SJSA1 (cell line): ENCODE results near the gene LRRTM3. TPM values are rescaled to one million over a fixed set of nuclear protein-coding genes. Genes with fewer than 3 reads are reported as not detected.

Experiments
- DNase-seq, 2 experiments: peaks; one replicate each; pipeline ENCODE4 v3.0.0-alpha.2; 2015 to 2020; ENCODE audit warnings: low spot score in 2 of 2, low read depth in 1 of 2
- H3K27ac ChIP-seq: fragments of 250-450 bp; sonication (Bioruptor Pico); 2 replicates; pipeline ENCODE4 v1.5.1; 2020; ENCODE audit warnings: mild to moderate bottlenecking, moderate library complexity
- H3K27me3 ChIP-seq: fragments of 250-450 bp; sonication (Bioruptor Pico); replicated peaks from 2 replicates; pipeline ENCODE4 v1.5.1; 2020; ENCODE audit warnings: mild to moderate bottlenecking, moderate library complexity
- H3K36me3 ChIP-seq: fragments of 250-450 bp; sonication (Bioruptor Pico); 2 replicates; pipeline ENCODE4 v1.5.1; 2020; ENCODE audit warnings: mild to moderate bottlenecking
- H3K4me1 ChIP-seq: fragments of 250-450 bp; sonication (Bioruptor Pico); replicated peaks from 2 replicates; pipeline ENCODE4 v1.6.1; 2021; ENCODE audit warnings: mild to moderate bottlenecking
- H3K4me3 ChIP-seq: fragments of 250-450 bp; sonication (Bioruptor Pico); 2 replicates; pipeline ENCODE4 v1.5.1; 2020; ENCODE audit warnings: mild to moderate bottlenecking
- H3K9me3 ChIP-seq: fragments of 250-450 bp; sonication (Bioruptor Pico); replicated peaks from 2 replicates; pipeline ENCODE4 v1.5.1; 2020; ENCODE audit warnings: mild to moderate bottlenecking
- total RNA-seq: library from RNA; depleted of rRNA; stranded (reverse); fragments of >200 nt; shearing (Covaris generic); gene quantifications from 2 replicates; pipeline ENCODE4 v1.2.3, GENCODE V29; 2014

LRRTM3 gene
- total RNA-seq, 1 experiment from 2014 or later = not detected

DNA sequence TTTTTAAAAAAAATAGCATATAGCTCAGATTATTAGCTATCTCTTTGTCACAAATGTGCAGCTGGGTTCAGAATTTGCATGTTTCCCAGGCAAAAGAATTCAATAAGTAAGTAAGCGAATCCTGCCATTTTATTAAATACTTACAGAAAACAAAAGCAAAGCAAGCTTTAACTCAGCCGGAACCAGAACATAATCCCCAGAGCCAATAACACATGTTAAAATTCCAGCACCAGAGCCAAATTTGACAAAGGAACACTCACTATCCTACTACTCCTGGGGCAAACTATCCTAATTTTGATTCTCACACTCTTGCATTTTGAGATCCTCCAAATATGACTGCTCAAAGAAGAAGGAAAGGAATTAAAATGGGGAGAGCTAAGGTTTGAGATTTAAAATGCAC lies 32.6 kb downstream of the LRRTM3 start:
- no peak overlapping the region for H3K4me3 ChIP-seq
- no peaks in the 10 kb centered on the region for H3K27me3 ChIP-seq
- no peaks in the 10 kb centered on the region for H3K36me3 ChIP-seq
- H3K9me3 ChIP-seq = no peaks in the 10 kb centered on the region
- no peak overlapping the region for H3K27ac ChIP-seq
- DNase-seq = no peak
- no peaks in the 10 kb centered on the region for H3K4me1 ChIP-seq

- no peak overlapping the region for H3K4me3 ChIP-seq
These were observed 39.1 kb downstream of the LRRTM3 start for GRCh38 chr10:66964946-66965345.

GRCh38 chr10:66980246-66980815 lies 54.5 kb downstream of the LRRTM3 start:
- no peaks in the 10 kb centered on the region for H3K4me1 ChIP-seq
- DNase-seq = no peak
- H3K4me3 ChIP-seq = no peak overlapping the region
- no peaks in the 10 kb centered on the region for H3K27me3 ChIP-seq
- no peaks in the 10 kb centered on the region for H3K36me3 ChIP-seq
- no peaks in the 10 kb centered on the region for H3K9me3 ChIP-seq
- no peak overlapping the region for H3K27ac ChIP-seq

More at GRCh38 chr10:66964946-66965345, 39.1 kb downstream of the LRRTM3 start:
- H3K4me1 ChIP-seq = no peaks in the 10 kb centered on the region
- no peaks in the 10 kb centered on the region for H3K36me3 ChIP-seq
- no peaks in the 10 kb centered on the region for H3K9me3 ChIP-seq
- H3K27ac ChIP-seq = no peak overlapping the region
- no peaks in the 10 kb centered on the region for H3K27me3 ChIP-seq
- DNase-seq = no peak

- no peaks in the 10 kb centered on the region for H3K27me3 ChIP-seq
- no peak for DNase-seq
- H3K4me3 ChIP-seq = no peak overlapping the region
- H3K36me3 ChIP-seq = no peaks in the 10 kb centered on the region
- no peak overlapping the region for H3K27ac ChIP-seq
- H3K4me1 ChIP-seq = no peaks in the 10 kb centered on the region
- no peaks in the 10 kb centered on the region for H3K9me3 ChIP-seq
These were observed 55.7 kb downstream of the LRRTM3 start for GRCh38 chr10:66981361-66982052.

GRCh38 chr10:66982053-66982420 lies 56.2 kb downstream of the LRRTM3 start:
- Histone ChIP-seq H3K4me1 (no peaks in the 10 kb centered on the region), H3K4me3 (no peak overlapping the region), H3K36me3 (no peaks in the 10 kb centered on the region), H3K27ac (no peak overlapping the region), H3K27me3 (no peaks in the 10 kb centered on the region), H3K9me3 (no peaks in the 10 kb centered on the region)
- no peak for DNase-seq

GRCh38 chr10:66982792-66983474 lies 57.1 kb downstream of the LRRTM3 start:
- no peaks in the 10 kb centered on the region for H3K27me3 ChIP-seq
- no peaks in the 10 kb centered on the region for H3K9me3 ChIP-seq
- H3K27ac ChIP-seq = no peak overlapping the region
- DNase-seq = no peak
- no peaks in the 10 kb centered on the region for H3K36me3 ChIP-seq
- no peak overlapping the region for H3K4me3 ChIP-seq
- H3K4me1 ChIP-seq = no peaks in the 10 kb centered on the region

DNA sequence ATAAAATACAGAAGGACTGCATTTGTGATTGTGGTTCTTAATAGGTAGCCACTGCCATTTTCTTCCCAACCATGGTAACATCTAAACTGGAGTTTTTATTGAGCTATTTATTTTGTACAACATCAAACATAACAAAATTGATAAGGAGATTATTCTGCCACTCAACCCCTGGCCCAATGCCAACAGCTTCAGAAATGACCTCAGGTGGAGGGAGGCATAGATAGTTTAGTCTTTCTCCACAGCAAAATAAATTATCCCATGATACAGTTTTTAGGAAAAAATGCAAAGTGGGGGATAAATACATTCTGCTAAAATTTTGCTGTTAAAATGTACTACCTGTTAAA lies 57.6 kb downstream of the LRRTM3 start:
- Histone ChIP-seq H3K4me3 (no peak overlapping the region), H3K36me3 (no peaks in the 10 kb centered on the region), H3K27ac (no peak overlapping the region), H3K27me3 (no peaks in the 10 kb centered on the region), H3K4me1 (no peaks in the 10 kb centered on the region), H3K9me3 (no peaks in the 10 kb centered on the region)
- no peak for DNase-seq

- Histone ChIP-seq H3K4me1 (no peaks in the 10 kb centered on the region), H3K4me3 (no peak overlapping the region), H3K27ac (no peak overlapping the region), H3K9me3 (no peaks in the 10 kb centered on the region), H3K27me3 (no peaks in the 10 kb centered on the region), H3K36me3 (no peaks in the 10 kb centered on the region)
- DNase-seq = no peak
These were observed 64.5 kb downstream of the LRRTM3 start for GRCh38 chr10:66990143-66990830.

GRCh38 chr10:66996996-66997395 lies 71.2 kb downstream of the LRRTM3 start:
- Histone ChIP-seq H3K36me3 (no peaks in the 10 kb centered on the region), H3K27ac (no peak overlapping the region), H3K4me3 (no peak overlapping the region), H3K4me1 (no peaks in the 10 kb centered on the region), H3K27me3 (no peaks in the 10 kb centered on the region), H3K9me3 (no peaks in the 10 kb centered on the region)
- no peak for DNase-seq

DNA sequence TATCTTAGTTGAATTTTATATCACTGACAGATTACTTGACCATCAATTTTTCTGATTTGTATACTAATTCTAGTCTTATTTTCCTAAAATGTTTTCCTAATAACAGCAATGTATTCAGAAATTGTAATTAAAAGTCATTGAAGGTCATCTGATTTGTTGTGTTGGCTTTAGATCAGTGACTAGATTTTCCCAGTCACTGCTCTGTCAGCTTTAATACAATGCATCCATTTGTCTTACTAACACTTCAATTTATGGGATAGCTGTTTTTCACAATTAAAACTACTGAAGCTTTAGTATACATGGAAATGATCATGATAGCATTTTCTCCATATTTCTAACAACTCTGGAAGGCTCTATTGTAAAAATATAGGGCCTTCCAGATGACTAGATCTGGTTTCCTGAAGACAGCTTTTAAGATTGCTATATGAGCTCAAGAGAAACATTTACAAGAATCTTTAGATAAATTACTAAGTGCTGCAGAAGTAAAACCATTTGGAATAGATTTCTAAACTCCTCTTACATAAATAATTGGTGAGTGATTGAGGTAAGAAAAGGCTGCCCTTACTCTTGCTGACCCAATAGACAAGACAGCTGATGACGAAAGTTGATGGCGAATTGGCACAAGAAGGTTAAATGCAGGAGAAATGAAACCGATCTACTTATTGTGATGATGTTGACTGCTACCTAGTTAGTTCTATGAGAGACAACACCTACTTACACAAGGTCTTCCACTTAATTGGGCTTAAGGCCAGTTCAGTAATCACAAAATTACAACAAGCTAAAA lies 74.1 kb downstream of the LRRTM3 start:
- Histone ChIP-seq H3K4me1 (no peaks in the 10 kb centered on the region), H3K9me3 (no peaks in the 10 kb centered on the region), H3K27ac (no peak overlapping the region), H3K27me3 (no peaks in the 10 kb centered on the region), H3K36me3 (no peaks in the 10 kb centered on the region), H3K4me3 (no peak overlapping the region)
- no peak for DNase-seq

DNA sequence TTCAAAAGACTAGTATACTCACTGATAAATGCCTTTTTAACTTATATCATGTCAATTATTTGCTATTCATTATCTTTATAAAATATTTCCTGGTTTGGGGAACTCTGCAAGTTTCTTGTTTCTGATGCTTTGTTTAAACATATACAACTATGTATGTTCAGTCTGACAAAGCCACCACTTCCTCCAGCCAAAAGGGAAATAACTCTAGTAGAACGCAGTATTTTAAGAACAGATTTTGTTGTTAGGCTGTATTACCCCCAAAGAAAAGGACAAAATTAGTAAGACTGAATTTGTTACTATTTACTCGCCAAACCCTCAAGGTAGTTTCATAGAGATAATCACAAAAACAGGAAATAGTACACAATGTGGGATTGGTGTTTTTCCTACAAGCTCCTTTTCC lies 78.9 kb downstream of the LRRTM3 start:
- Histone ChIP-seq H3K4me1 (no peaks in the 10 kb centered on the region), H3K36me3 (no peaks in the 10 kb centered on the region), H3K27ac (no peak overlapping the region), H3K4me3 (no peak overlapping the region), H3K27me3 (no peaks in the 10 kb centered on the region), H3K9me3 (no peaks in the 10 kb centered on the region)
- no peak for DNase-seq

- H3K4me3 ChIP-seq = no peak overlapping the region
- DNase-seq = no peak
- H3K36me3 ChIP-seq = no peaks in the 10 kb centered on the region
- H3K9me3 ChIP-seq = no peaks in the 10 kb centered on the region
- no peaks in the 10 kb centered on the region for H3K27me3 ChIP-seq
- no peaks in the 10 kb centered on the region for H3K4me1 ChIP-seq
- H3K27ac ChIP-seq = no peak overlapping the region
These were observed 80.1 kb downstream of the LRRTM3 start for GRCh38 chr10:67005981-67006380.

DNA sequence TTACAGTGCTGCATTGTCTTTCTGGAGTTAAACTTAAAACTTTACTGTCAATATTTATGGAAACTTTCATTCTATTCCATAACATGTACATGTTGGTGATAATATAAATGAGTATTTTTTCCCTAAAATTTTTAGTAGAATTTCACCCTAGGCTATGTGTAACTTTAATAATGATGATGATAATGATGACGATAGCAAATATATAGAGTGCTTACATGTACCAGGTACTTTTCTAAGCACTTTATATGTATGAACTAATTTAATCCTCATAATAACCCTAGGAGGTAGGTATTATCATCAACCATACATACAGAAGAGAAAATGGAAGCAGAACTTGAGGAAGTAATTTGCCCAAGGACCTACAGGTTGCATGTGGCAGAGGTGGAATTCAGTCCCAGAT lies 85.6 kb downstream of the LRRTM3 start:
- DNase-seq = no peak
- H3K36me3 ChIP-seq = no peaks in the 10 kb centered on the region

More for the DNA sequence above, 85.6 kb downstream of the LRRTM3 start:
- H3K4me3 ChIP-seq = no peak overlapping the region
- H3K9me3 ChIP-seq = no peaks in the 10 kb centered on the region
- no peaks in the 10 kb centered on the region for H3K27me3 ChIP-seq
- H3K4me1 ChIP-seq = no peaks in the 10 kb centered on the region
- no peak overlapping the region for H3K27ac ChIP-seq
